SK-N-SH (cell line): ENCODE results near the gene MACROD2.

Experiments used
- CHD2 ChIP-seq: fragments of 150-350 bp; IDR thresholded peaks from 2 replicates; pipeline ENCODE4 v1.6.1; 2018; ENCODE audit warnings: low read length; ENCODE audit not compliant: partially characterized antibody
- EP300 ChIP-seq, 2 experiments: IDR thresholded peaks; 2 replicates each; pipeline versions ENCODE4 v1.4.0 to v1.6.1; 2012; ENCODE audit warnings: borderline replicate concordance in 1 of 2, low read depth in 1 of 2, low read length in 1 of 2
- EZH2phosphoT487 ChIP-seq: fragments of 200-600 bp; sonication (generic); IDR thresholded peaks from 2 replicates; pipeline ENCODE4 v1.6.1; 2017; ENCODE audit warnings: low read depth, mixed run types, mild to moderate bottlenecking, antibody characterized with exemption, moderate library complexity, borderline replicate concordance
- FOXM1 ChIP-seq: IDR thresholded peaks from 2 replicates; pipeline ENCODE4 v1.4.0; 2012; ENCODE audit warnings: low read depth, mild to moderate bottlenecking
- GABPA ChIP-seq: IDR thresholded peaks from 2 replicates; pipeline ENCODE4 v1.4.0; 2012; ENCODE audit warnings: low read depth, mild to moderate bottlenecking
- NRF1 ChIP-seq: IDR thresholded peaks from 2 replicates; pipeline ENCODE4 v1.6.1; 2012; ENCODE audit warnings: low read depth, mild to moderate bottlenecking, low read length
- RCOR1 ChIP-seq: fragments of 150-350 bp; IDR thresholded peaks from 2 replicates; pipeline ENCODE4 v1.6.1; 2017; ENCODE audit warnings: antibody characterized with exemption, low read length
- TCF12 ChIP-seq: IDR thresholded peaks from 2 replicates; pipeline ENCODE4 v1.4.0; 2012
- YY1 ChIP-seq: IDR thresholded peaks from 2 replicates; pipeline ENCODE4 v1.4.0; 2012; ENCODE audit warnings: low read depth, mild to moderate bottlenecking
- TF ChIP-seq, protein P1 (sequence below): fragments of 200-600 bp; sonication (generic); IDR thresholded peaks from 2 replicates; pipeline ENCODE4 v1.6.1; 2017; ENCODE audit warnings: antibody characterized with exemption, mild to moderate bottlenecking, moderate library complexity
- TF ChIP-seq, protein P2 (sequence below): IDR thresholded peaks from 2 replicates; pipeline ENCODE4 v1.6.1; 2012; ENCODE audit warnings: mild to moderate bottlenecking, low read depth, low read length, moderate library complexity
- TF ChIP-seq, protein P3 (sequence below): IDR thresholded peaks from 2 replicates; pipeline ENCODE4 v1.4.0; 2012; ENCODE audit warnings: low read depth
- TF ChIP-seq, protein P4 (sequence below): fragments of 150-350 bp; IDR thresholded peaks from 2 replicates; pipeline ENCODE4 v1.6.1; 2017; ENCODE audit warnings: antibody characterized with exemption, low read length, low read depth, borderline replicate concordance
- TF ChIP-seq, protein P5 (sequence below): IDR thresholded peaks from 2 replicates; pipeline ENCODE4; 2012

DNA sequence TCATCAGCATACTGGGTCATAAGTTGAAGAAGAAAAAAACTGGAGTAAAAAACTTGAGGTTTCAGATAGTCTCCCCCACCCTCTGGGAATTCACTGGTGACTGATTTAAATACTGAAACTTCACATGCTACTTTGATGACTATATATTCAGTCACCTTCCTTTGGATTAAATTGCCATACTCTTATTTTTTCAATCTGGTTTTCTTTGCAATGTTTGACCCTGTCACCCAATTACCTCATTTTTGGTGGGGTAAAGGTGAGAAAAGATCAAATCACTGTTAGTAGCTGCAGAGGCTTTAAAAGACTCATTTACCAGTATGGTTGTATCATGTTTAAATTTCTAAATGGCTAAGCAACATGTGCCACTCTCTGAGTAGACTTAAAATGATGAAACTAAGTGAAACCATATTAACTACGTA is 1204.8 kb downstream of the MACROD2 start:
- TF ChIP-seq, protein P1, sequence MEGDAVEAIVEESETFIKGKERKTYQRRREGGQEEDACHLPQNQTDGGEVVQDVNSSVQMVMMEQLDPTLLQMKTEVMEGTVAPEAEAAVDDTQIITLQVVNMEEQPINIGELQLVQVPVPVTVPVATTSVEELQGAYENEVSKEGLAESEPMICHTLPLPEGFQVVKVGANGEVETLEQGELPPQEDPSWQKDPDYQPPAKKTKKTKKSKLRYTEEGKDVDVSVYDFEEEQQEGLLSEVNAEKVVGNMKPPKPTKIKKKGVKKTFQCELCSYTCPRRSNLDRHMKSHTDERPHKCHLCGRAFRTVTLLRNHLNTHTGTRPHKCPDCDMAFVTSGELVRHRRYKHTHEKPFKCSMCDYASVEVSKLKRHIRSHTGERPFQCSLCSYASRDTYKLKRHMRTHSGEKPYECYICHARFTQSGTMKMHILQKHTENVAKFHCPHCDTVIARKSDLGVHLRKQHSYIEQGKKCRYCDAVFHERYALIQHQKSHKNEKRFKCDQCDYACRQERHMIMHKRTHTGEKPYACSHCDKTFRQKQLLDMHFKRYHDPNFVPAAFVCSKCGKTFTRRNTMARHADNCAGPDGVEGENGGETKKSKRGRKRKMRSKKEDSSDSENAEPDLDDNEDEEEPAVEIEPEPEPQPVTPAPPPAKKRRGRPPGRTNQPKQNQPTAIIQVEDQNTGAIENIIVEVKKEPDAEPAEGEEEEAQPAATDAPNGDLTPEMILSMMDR = no peak
- TF ChIP-seq CHD2 (no peak), EP300 (IDR thresholded peaks at IDR 0.05; ENCODE audit: borderline replicate concordance in 1 of 2, low read depth in 1 of 2, low read length in 1 of 2) (no peak), EZH2phosphoT487 (no peak), YY1 (no peak), GABPA (no peak), TCF12 (no peak), NRF1 (no peak), FOXM1 (no peak), RCOR1 (no peak)
- TF ChIP-seq, protein P2, sequence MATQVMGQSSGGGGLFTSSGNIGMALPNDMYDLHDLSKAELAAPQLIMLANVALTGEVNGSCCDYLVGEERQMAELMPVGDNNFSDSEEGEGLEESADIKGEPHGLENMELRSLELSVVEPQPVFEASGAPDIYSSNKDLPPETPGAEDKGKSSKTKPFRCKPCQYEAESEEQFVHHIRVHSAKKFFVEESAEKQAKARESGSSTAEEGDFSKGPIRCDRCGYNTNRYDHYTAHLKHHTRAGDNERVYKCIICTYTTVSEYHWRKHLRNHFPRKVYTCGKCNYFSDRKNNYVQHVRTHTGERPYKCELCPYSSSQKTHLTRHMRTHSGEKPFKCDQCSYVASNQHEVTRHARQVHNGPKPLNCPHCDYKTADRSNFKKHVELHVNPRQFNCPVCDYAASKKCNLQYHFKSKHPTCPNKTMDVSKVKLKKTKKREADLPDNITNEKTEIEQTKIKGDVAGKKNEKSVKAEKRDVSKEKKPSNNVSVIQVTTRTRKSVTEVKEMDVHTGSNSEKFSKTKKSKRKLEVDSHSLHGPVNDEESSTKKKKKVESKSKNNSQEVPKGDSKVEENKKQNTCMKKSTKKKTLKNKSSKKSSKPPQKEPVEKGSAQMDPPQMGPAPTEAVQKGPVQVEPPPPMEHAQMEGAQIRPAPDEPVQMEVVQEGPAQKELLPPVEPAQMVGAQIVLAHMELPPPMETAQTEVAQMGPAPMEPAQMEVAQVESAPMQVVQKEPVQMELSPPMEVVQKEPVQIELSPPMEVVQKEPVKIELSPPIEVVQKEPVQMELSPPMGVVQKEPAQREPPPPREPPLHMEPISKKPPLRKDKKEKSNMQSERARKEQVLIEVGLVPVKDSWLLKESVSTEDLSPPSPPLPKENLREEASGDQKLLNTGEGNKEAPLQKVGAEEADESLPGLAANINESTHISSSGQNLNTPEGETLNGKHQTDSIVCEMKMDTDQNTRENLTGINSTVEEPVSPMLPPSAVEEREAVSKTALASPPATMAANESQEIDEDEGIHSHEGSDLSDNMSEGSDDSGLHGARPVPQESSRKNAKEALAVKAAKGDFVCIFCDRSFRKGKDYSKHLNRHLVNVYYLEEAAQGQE = no peak
- TF ChIP-seq, protein P3, sequence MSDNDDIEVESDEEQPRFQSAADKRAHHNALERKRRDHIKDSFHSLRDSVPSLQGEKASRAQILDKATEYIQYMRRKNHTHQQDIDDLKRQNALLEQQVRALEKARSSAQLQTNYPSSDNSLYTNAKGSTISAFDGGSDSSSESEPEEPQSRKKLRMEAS = no peak
- TF ChIP-seq, protein P4, sequence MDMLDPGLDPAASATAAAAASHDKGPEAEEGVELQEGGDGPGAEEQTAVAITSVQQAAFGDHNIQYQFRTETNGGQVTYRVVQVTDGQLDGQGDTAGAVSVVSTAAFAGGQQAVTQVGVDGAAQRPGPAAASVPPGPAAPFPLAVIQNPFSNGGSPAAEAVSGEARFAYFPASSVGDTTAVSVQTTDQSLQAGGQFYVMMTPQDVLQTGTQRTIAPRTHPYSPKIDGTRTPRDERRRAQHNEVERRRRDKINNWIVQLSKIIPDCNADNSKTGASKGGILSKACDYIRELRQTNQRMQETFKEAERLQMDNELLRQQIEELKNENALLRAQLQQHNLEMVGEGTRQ = no peak
- TF ChIP-seq, protein P5, sequence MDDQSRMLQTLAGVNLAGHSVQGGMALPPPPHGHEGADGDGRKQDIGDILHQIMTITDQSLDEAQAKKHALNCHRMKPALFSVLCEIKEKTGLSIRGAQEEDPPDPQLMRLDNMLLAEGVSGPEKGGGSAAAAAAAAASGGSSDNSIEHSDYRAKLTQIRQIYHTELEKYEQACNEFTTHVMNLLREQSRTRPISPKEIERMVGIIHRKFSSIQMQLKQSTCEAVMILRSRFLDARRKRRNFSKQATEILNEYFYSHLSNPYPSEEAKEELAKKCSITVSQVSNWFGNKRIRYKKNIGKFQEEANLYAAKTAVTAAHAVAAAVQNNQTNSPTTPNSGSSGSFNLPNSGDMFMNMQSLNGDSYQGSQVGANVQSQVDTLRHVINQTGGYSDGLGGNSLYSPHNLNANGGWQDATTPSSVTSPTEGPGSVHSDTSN = no peak
